CD4-positive, alpha-beta T cell treated with Interleukin-6 at 100 ng/mL for 8 hours (primary cell): ENCODE data around the gene AHI1.

Source experiments
- DNase-seq: peaks from one replicate; pipeline ENCODE4 v3.0.0-alpha.2; 2020; ENCODE audit warnings: mixed read lengths, low spot score

The AHI1 gene

GRCh38 chr6:135497412-135498184 is at the start of gene AHI1:
TSS of gene AHI1 (minus strand) at chr6:135497740. CDS start at chr6:135492237, 5,503 bp downstream.
- DNase-seq = peak; percentile 80

DNA sequence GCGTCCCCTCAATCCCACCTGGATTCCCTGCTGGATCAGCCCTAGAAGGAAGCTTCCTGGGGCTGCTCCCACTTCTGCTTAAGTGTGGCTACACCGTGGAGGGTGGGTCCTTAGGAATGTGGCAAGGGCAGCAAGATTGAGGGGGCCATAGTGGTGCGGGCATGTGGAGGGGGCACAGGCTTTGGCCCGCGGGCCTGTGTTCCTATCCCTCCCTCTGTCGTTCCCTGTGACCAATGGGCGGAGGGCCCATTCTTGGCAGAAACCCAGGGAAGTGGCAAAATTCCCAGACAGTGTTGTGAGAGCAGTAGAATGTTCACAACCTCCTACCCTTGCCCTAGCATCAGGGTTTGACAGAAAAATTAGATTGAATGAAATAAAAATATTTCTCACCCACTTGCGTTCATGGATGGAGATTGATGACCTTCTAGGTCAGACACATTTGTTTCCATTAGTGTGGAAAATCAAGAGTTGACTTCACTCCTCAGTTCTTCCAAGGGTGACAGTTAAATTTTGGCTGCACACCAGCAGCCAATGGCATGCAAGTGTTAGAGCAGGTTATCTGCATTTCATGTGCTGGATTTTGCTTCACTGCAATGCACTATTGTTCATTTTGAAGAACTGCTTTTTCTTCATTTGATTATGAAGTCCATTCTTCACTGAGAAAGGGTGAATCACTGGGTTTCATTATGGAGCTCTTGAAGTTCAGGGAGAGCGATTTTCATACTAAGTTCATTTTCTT is 49.3 kb upstream of the AHI1 start:
- DNase-seq = no peak

DNA sequence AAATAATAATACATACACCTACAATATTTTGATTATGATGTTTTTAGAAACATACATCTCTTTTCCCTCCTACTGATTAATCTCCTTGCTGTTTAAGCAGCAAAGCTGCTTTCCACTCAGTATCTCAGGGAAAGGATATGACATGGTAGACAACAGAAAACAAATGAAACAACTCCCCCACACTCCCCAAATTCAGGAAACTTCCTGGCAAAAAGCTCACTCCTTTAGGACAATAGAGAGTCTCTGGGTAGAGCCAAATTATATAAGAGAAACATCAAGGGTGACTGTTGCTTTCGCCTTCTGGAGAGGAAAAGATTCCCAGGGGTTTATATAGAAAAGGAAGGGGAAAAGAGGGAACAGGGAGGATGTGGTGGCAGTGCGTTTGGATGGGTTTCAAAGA is 48.7 kb upstream of the AHI1 start:
- no peak for DNase-seq

DNA sequence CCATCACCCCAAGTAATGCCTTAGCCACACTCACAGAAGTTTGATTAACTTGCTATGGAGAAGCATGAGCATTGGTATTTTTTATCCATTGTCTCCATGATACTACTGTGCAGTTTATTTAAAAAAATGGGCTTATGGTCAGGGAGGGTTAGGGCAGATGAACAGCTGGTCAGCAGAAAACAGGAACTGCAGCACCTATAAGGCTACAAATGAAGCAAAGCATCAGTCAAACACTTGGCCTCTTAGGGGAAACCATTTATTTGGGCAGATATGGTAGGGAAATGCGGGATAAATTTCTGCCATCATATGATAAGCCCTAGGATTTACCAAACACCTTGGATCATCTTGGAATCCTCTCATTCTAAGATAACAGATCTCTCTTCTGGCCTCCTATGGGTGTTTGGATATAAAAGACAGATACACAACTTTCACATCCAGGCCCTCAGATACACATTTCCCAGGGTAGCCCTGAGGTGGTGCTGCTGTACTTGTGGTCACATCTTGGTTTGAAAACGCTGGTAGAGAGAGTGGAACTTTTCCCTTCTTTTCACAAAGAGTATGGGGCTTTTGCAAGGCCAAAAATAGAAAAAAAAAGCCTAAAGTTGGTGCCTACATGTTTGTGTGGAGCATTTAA is 42.8 kb upstream of the AHI1 start:
- no peak for DNase-seq

- DNase-seq = no peak
These were observed 40.3 kb upstream of the AHI1 start for GRCh38 chr6:135537741-135538301.

GRCh38 chr6:135535989-135536414 is 38.5 kb upstream of the AHI1 start:
- peak; percentile 9 for DNase-seq

DNA sequence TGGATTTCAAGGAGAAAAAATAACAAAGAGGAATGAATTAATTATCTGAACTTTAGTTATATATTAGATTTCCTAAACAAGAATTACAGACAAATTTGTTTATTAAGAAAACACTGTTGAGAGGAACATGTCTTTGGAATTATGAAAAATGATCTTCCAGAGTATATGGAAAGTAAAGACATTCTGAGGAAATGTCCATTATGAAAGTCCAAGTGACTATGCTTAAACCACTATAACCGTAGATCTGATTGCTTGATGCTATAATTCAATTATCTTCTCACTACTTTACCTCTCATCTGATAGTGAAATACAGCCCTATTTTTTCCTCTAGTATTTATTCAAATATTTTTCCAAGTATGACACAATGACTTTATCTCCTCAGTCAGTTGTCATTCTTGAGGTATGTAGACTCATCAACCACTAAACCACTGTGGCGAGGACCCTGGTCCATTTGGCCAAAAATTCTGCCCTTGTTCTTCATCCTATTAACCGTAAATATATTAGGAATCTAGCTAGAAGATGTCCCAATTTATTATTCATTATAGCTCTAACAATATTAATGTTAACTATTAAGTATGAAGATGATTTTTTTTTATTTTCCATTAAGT is 37.3 kb upstream of the AHI1 start:
- DNase-seq = no peak

DNA sequence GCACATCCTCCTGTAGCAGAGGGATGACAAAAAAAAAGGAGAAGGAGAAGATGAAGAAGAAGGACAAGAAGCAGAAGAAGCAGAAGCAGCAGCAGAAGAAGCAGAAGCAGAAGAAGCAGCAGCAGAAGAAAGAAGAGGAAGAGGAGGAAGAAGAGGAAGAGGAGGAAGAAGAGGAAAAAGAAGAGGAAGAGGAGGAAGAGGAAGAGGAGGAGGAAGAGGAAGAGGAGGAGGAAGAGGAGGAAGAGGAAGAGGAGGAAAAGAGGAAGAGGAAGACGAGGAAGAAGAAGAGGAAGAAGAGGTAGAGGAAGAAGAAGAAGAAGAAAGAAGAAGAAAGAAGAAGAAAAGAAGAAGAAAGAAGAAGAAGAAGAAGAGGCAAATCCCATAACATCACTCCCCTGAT is 35.0 kb upstream of the AHI1 start:
- no peak for DNase-seq

DNA sequence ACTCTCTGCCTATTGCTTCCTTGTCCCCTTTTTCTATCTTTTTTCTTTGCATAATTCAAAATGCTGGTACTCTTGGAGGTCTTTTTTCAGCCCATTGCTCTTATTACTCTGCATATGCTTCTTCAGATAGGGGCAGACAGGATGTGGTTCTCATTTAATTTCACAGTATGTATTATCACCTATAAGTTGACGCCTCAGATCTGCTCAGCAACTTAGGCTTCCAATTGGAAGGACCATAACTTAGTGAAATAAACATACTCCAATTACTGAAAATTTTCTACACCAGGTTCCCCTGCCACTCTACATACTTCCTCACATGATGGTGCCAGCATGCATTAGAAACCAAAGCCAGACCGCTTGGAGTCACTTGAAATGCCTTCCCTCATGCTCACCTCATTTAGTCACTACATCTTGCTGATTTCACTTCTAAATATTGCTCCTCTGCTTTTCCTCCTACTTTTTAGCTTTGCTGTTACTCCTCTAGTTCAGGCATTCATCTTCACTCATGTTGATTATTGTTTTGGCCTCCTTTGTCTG is 34.5 kb upstream of the AHI1 start:
- DNase-seq = no peak

- DNase-seq = no peak
These were observed 32.6 kb upstream of the AHI1 start for GRCh38 chr6:135530113-135530512.

GRCh38 chr6:135527960-135528249 is 30.4 kb upstream of the AHI1 start:
- DNase-seq = no peak

GRCh38 chr6:135527116-135527959 is 29.8 kb upstream of the AHI1 start:
- DNase-seq = no peak

DNA sequence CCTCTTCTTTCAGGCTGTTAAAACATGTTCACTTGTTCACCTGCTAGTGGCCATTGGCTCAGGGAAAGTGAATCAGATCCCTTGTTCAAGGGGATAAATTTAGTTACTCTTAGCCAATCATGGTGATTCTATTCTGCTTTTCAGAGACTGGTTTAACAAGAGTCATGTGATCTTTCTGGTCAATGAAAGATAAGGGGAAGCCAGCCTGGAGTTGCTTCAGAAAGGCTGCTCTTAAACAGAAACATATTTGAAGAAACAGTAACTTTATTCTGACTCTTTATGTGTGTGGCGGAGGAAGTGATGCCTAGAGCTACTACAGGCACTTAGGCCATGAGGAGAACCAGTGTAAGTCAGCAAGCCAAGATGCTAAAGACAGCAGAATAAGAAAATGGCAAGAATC is 28.1 kb upstream of the AHI1 start:
- DNase-seq = no peak

DNA sequence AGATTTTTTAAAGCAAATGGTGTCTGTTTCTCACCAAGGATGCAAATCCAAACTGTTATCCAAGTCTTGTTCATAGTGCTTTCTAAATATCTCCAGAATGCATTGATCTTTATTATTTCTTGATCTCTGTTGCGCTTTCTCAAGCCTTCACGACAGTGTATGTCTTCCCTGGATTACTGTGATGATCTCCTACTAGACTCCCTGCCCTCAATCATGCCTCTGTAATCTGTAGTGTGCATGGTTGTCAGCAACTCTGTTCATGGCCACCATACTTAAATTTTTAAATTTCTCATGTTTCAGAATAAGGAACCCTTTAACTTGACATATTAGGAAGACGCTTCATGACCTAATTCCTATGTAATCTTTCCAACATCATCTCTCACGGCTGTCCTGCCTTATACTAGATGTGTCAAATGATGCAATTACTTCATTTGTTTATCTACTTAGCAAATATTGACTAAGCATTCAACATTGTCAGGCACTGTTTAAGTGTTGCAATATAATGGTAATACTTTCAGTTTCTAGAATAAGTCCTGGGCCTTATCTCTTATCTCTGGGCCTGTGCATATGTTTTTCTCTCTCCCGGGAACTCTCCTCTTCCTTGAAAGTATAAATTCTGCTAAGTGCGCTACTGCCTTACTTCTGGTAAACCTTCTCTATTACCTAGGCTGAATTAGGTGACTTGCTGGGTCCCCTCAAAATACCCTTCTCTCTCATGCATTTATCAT is 25.6 kb upstream of the AHI1 start:
- DNase-seq = no peak

GRCh38 chr6:135521431-135521830 is 23.9 kb upstream of the AHI1 start:
- DNase-seq = no peak

DNA sequence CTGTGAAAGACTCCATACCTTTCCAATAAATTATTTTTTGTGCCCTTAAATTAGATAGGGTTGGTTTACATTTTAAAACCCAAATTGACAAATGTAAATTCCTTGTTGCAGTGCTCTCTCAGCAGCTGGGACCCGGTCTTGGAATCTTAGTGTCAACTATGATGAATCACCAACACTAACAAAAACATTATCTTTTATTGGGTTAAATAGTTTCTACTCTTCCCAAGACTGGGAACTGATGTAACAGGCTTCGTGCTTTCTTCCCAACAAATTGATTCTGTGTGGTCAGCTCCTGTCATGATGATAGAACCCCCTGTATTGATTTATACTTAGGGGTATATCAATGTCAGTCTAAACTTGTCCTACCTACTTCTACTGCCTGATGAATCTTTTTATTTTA is 23.2 kb upstream of the AHI1 start:
- no peak for DNase-seq

GRCh38 chr6:135519348-135519747 is 21.8 kb upstream of the AHI1 start:
- no peak for DNase-seq

GRCh38 chr6:135517527-135517926 is 20.0 kb upstream of the AHI1 start:
- no peak for DNase-seq

GRCh38 chr6:135514706-135515105 is 17.2 kb upstream of the AHI1 start:
- DNase-seq = no peak

GRCh38 chr6:135506270-135506997 is 8.9 kb upstream of the AHI1 start:
- peak; percentile 30 for DNase-seq
